Left lung (tissue), 10 donors: ENCODE measurements around the gene ARHGEF26. TPM values are rescaled to one million over a fixed set of nuclear protein-coding genes. Genes with fewer than 3 reads are reported as not detected.

Source experiments
- ATAC-seq: fragments of 200-7000 bp; cut with Tn5 transposase; one replicate; pipeline ENCODE4 v1.9.1; 2020; ENCODE audit warnings: moderate library complexity
- DNase-seq, 4 donors: peaks; one replicate each; pipeline ENCODE4 v3.0.0-alpha.2; 2013 to 2020
- H3K27ac ChIP-seq, 2 donors: fragments of 200-600 bp; sonication (generic) in 1 of 2; one replicate each; pipeline versions ENCODE4 v1.5.0 to v1.8.0; 2020 to 2021
- H3K27me3 ChIP-seq, 2 donors: fragments of 200-600 bp; sonication (generic) in 1 of 2; one replicate each; pipeline versions ENCODE4 v1.5.0 to v1.8.0; 2020 to 2021
- H3K36me3 ChIP-seq, 2 donors: fragments of 200-600 bp; sonication (generic) in 1 of 2; one replicate each; pipeline versions ENCODE4 v1.5.0 to v1.8.0; 2020 to 2021
- H3K4me1 ChIP-seq, 2 donors: fragments of 200-600 bp; one replicate each; pipeline ENCODE4 v1.8.0; 2021
- H3K4me3 ChIP-seq, 2 donors: fragments of 200-600 bp; sonication (generic) in 1 of 2; one replicate each; pipeline versions ENCODE4 v1.5.0 to v1.8.0; 2020 to 2021; ENCODE audit warnings: mild to moderate bottlenecking in 1 of 2
- H3K9me3 ChIP-seq, 2 donors: fragments of 200-600 bp; sonication (generic) in 1 of 2; one replicate each; pipeline versions ENCODE4 v1.5.0 to v1.8.0; 2020 to 2021
- CTCF ChIP-seq, 2 donors: fragments of 200-600 bp; sonication (generic) in 1 of 2; IDR thresholded peaks; one replicate each; pipeline versions ENCODE4 v1.5.0 to v1.8.0; 2021; ENCODE audit warnings: antibody characterized with exemption in 2 of 2
- intact Hi-C, 2 donors: fragments of 100-400 bp; cut with DNase I; formaldehyde crosslinking; loops; one replicate each; pipeline versions ENCODE4 v1.11.2 to v1.14.2; 2022
- polyA plus RNA-seq, 6 donors: library from polyadenylated mRNA; unstranded; fragments of 120-200 nt; gene quantifications; one replicate each; pipeline ENCODE4 v1.2.1, GENCODE V29; 2013; ENCODE audit not compliant: insufficient read length in 6 of 6
- total RNA-seq, 2 donors: library from RNA; stranded (reverse); fragmentation: NEBNext Ultra II Directional; extraction: Animal tissue kit (Norgen Biotek cat#: 25700); gene quantifications; one replicate each; pipeline ENCODE4 v1.2.1, GENCODE V29; 2021
- donor health status: DM: no; HTN: yes; CAD: no.
- donor health status: DM: no; HTN: no; CAD: no.

ARHGEF26 gene
- total and polyA plus RNA-seq, 8 donors = 25.2 to 58.8 (median 30.0) TPM

GRCh38 chr3:154151969-154152368, 30.8 kb downstream of the ARHGEF26 start:
- Histone ChIP-seq H3K4me3 (no peak overlapping the region), H3K9me3 (no peaks in the 10 kb centered on the region), H3K27me3 (no peaks in the 10 kb centered on the region), H3K36me3 (no peaks in the 10 kb centered on the region), H3K27ac (no peak overlapping the region), H3K4me1 (peaks cover 0 to 5% of the 10 kb centered on the region in 2 donors)
- intact Hi-C loops = no loop called here
- peak; percentile 83 for ATAC-seq
- no peak for DNase-seq
- no peak for TF ChIP-seq CTCF (IDR thresholded peaks at IDR 0.05)

- Histone ChIP-seq H3K4me3 (no peak overlapping the region), H3K4me1 (peaks cover 0 to 5% of the 10 kb centered on the region in 2 donors), H3K27me3 (no peaks in the 10 kb centered on the region), H3K27ac (no peak overlapping the region), H3K9me3 (no peaks in the 10 kb centered on the region), H3K36me3 (no peaks in the 10 kb centered on the region)
- intact Hi-C loops = no loop called here
- TF ChIP-seq CTCF (IDR thresholded peaks at IDR 0.05) = no peak
- no peak for DNase-seq
- ATAC-seq = no peak
These were observed 31.6 kb downstream of the ARHGEF26 start for GRCh38 chr3:154152741-154153140.

- Histone ChIP-seq H3K27ac (no peak overlapping the region), H3K4me1 (peaks cover 0 to 3% of the 10 kb centered on the region in 2 donors), H3K9me3 (no peaks in the 10 kb centered on the region), H3K36me3 (no peaks in the 10 kb centered on the region), H3K27me3 (no peaks in the 10 kb centered on the region), H3K4me3 (no peak overlapping the region)
- DNase-seq (no peak), ATAC-seq (peak; percentile 51)
- no peak for TF ChIP-seq CTCF (IDR thresholded peaks at IDR 0.05)
- intact Hi-C loops = no loop called here
These were observed 35.3 kb downstream of the ARHGEF26 start for GRCh38 chr3:154156530-154156929.

- Histone ChIP-seq H3K4me1 (peaks cover 0 to 5% of the 10 kb centered on the region in 2 donors), H3K9me3 (no peaks in the 10 kb centered on the region), H3K27me3 (no peaks in the 10 kb centered on the region), H3K4me3 (no peak overlapping the region), H3K36me3 (no peaks in the 10 kb centered on the region), H3K27ac (no peak overlapping the region)
- ATAC-seq (peak; percentile 26), DNase-seq (no peak)
- TF ChIP-seq CTCF (IDR thresholded peaks at IDR 0.05) = no peak
- intact Hi-C loops = no loop called here
These were observed 40.6 kb downstream of the ARHGEF26 start for GRCh38 chr3:154161806-154162205.

- H3K27me3 ChIP-seq = no peaks in the 10 kb centered on the region
- H3K27ac ChIP-seq = no peak overlapping the region
- H3K4me1 ChIP-seq = peaks cover 0 to 5% of the 10 kb centered on the region in 2 donors
- ATAC-seq (no peak), DNase-seq (no peak)
- intact Hi-C loops = no loop called here
- no peaks in the 10 kb centered on the region for H3K36me3 ChIP-seq
- no peak for TF ChIP-seq CTCF (IDR thresholded peaks at IDR 0.05)
- no peaks in the 10 kb centered on the region for H3K9me3 ChIP-seq
- H3K4me3 ChIP-seq = no peak overlapping the region
These were observed 43.2 kb downstream of the ARHGEF26 start for GRCh38 chr3:154164387-154164786.
